AG04449 (cell line): ENCODE results near the gene IRGC.

Experiments used
- CTCF ChIA-PET: fragments of 350-600 bp; formaldehyde crosslinking; extraction: SDS; loops from one replicate; lab custom pipeline; 2021; ENCODE audit warnings: antibody characterized with exemption; lab: Yijun Ruan, JAX
- POLR2A ChIA-PET: fragments of 400-600, 350-600 bp; formaldehyde crosslinking; extraction: SDS; loops from one replicate; lab custom pipeline; 2020; ENCODE audit warnings: antibody characterized with exemption, inconsistent platforms; lab: Yijun Ruan, JAX
- DNase-seq: peaks from one replicate; pipeline ENCODE4 v3.0.0-alpha.2; 2010; ENCODE audit warnings: low read depth, low spot score
- H3K4me3 ChIP-seq: 2 replicates; pipeline ENCODE4 v1.5.1; 2011; ENCODE audit warnings: low read depth, mild to moderate bottlenecking, control low read depth, low read length
- CTCF ChIP-seq: IDR thresholded peaks from one replicate; pipeline ENCODE4 v1.5.1; 2011; ENCODE audit warnings: mild to moderate bottlenecking, moderate library complexity, low read length, control low read depth, inconsistent platforms; ENCODE audit not compliant: insufficient read depth; ENCODE audit errors: missing control alignments

Gene IRGC

GRCh38 chr19:43743059-43743458 is 27.2 kb downstream of the IRGC start:
- no peak for TF ChIP-seq CTCF
- DNase-seq: no peak
- no peak overlapping the region for H3K4me3 ChIP-seq
- ChIA-PET POLR2A (interaction anchor here (0.7 to 1.3 kb wide), 5 partner anchors 10 to 75 kb away, joined by 4 to 6 read pairs (median 6); partner anchors contain the start of genes PLAUR and SMG9), CTCF (interaction anchor here (0.9 to 10.1 kb wide), 9 partner anchors 9 to 75 kb away, joined by 3 to 203 read pairs (median 14); partner anchors contain the start of genes KCNN4 and SMG9)

- no peak overlapping the region for H3K4me3 ChIP-seq
- POLR2A ChIA-PET: no interaction called here
These were observed 31.8 kb downstream of the IRGC start for GRCh38 chr19:43747557-43748204.

GRCh38 chr19:43748205-43748594 is 32.3 kb downstream of the IRGC start:
- DNase-seq: no peak
- no peak overlapping the region for H3K4me3 ChIP-seq
- POLR2A ChIA-PET: no interaction called here
- CTCF ChIA-PET: interaction anchor here (9.1 kb wide), 1 partner anchor 37 kb away, joined by 103 read pairs; no protein-coding TSS in a partner anchor
- no peak for TF ChIP-seq CTCF

More at GRCh38 chr19:43747557-43748204, 31.8 kb downstream of the IRGC start:
- CTCF ChIA-PET: interaction anchor here (3.7 to 10.1 kb wide), 3 partner anchors 11 to 38 kb away, joined by 33 to 203 read pairs (median 103); partner anchors contain the start of gene SMG9
- DNase-seq: no peak
- TF ChIP-seq CTCF: no peak

- CTCF ChIA-PET: interaction anchor here (1.3 kb wide), 2 partner anchors 12 to 17 kb away, joined by 5 to 7 read pairs; no protein-coding TSS in a partner anchor
- no peak for DNase-seq
- POLR2A ChIA-PET: no interaction called here
- H3K4me3 ChIP-seq: no peak overlapping the region
- no peak for TF ChIP-seq CTCF
These were observed 32.8 kb downstream of the IRGC start for GRCh38 chr19:43748685-43749084.

- ChIA-PET CTCF (interaction anchor here (1.1 to 1.3 kb wide), 6 partner anchors 10 to 60 kb away, joined by 3 to 7 read pairs (median 4); no protein-coding TSS in a partner anchor), POLR2A (no interaction called here)
- no peak overlapping the region for H3K4me3 ChIP-seq
- TF ChIP-seq CTCF: no peak
- no peak for DNase-seq
These were observed 33.3 kb downstream of the IRGC start for GRCh38 chr19:43749152-43749551.

- POLR2A ChIA-PET: no interaction called here
- CTCF ChIA-PET: interaction anchor here (1.0 to 1.3 kb wide), 7 partner anchors 10 to 60 kb away, joined by 3 to 7 read pairs (median 4); no protein-coding TSS in a partner anchor
- TF ChIP-seq CTCF: no peak
- DNase-seq: no peak
- no peak overlapping the region for H3K4me3 ChIP-seq
These were observed 34.0 kb downstream of the IRGC start for GRCh38 chr19:43749898-43750297.
